ENCODE results near the gene USP6NL.

USP6NL gene

DNA sequence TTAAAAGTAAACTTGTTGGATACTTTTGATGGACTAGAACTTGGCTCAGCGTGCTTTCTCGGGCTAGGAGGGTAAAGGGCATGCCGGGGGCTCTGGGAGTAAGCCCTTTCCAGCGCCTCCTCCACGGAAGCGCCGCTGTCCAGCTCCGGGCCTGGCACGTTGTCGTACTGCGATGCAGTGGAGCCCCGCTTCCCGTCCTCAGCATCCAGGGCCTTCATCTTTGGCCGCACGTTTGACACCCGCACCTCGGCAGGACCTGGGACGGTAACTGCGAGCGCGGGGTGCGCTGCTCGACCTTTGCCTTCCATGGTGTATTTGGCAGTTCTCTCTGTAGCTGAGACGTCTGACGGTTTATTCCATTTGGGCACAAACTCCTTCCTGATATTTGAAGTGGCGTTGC, 148.3 kb downstream of the USP6NL start:
- TF ChIP-seq, protein P1, sequence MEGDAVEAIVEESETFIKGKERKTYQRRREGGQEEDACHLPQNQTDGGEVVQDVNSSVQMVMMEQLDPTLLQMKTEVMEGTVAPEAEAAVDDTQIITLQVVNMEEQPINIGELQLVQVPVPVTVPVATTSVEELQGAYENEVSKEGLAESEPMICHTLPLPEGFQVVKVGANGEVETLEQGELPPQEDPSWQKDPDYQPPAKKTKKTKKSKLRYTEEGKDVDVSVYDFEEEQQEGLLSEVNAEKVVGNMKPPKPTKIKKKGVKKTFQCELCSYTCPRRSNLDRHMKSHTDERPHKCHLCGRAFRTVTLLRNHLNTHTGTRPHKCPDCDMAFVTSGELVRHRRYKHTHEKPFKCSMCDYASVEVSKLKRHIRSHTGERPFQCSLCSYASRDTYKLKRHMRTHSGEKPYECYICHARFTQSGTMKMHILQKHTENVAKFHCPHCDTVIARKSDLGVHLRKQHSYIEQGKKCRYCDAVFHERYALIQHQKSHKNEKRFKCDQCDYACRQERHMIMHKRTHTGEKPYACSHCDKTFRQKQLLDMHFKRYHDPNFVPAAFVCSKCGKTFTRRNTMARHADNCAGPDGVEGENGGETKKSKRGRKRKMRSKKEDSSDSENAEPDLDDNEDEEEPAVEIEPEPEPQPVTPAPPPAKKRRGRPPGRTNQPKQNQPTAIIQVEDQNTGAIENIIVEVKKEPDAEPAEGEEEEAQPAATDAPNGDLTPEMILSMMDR (IDR thresholded peaks at IDR 0.05; ENCODE audit: insufficient read depth, low read depth, low read length, missing control alignments), result no peak

GRCh38 chr10:11462071-11462470, 149.4 kb downstream of the USP6NL start:
- no peak overlapping the region for H3K4me3 ChIP-seq (ENCODE audit: low read length)
- TF ChIP-seq, protein P1 (IDR thresholded peaks at IDR 0.05; ENCODE audit: insufficient read depth, low read depth, low read length, missing control alignments), result no peak
- DNase-seq (ENCODE audit: low read depth), result no peak

More for the DNA sequence above, 148.3 kb downstream of the USP6NL start:
- H3K4me3 ChIP-seq (ENCODE audit: low read length), result no peak overlapping the region
- no peak for DNase-seq (ENCODE audit: low read depth)

- DNase-seq (ENCODE audit: low read depth), result no peak
- H3K4me3 ChIP-seq (ENCODE audit: low read length), result no peak overlapping the region
- TF ChIP-seq, protein P1 (IDR thresholded peaks at IDR 0.05; ENCODE audit: insufficient read depth, low read depth, low read length, missing control alignments), result no peak
Observed at GRCh38 chr10:11457336-11457735, 154.1 kb downstream of the USP6NL start.

DNA sequence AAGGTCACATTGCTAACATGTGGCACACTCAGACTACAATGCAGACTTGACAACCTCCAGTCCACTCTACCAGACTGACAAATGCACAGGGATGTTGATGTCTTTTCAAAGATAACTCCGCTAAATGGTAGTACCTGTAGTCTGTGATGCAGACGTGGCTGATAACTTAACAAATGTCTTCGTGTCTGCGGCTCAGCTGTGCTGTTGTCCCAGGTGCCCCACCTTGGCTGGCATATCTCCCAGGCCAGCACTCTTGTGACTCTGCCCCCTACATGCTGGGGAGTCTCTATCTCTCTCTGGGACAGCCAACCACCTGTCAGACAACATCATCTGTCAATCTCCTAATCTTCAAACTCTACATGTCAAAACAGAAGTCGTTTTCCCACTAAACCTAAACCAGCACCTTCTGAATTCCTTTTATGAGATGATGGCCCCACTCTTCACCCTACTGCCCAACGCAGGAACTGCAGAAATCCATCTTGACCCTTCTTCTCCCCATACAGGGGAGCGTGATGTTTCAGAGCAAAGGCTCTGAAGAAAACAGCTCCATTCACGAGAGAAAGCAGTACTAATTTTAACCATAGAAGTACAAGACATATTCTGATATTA, 156.4 kb downstream of the USP6NL start:
- no peak for DNase-seq (ENCODE audit: low read depth)
- no peak overlapping the region for H3K4me3 ChIP-seq (ENCODE audit: low read length)
- TF ChIP-seq, protein P1 (IDR thresholded peaks at IDR 0.05; ENCODE audit: insufficient read depth, low read depth, low read length, missing control alignments), result peak; percentile 24

GRCh38 chr10:11454160-11454559, 157.3 kb downstream of the USP6NL start:
- TF ChIP-seq, protein P1 (IDR thresholded peaks at IDR 0.05; ENCODE audit: insufficient read depth, low read depth, low read length, missing control alignments), result no peak
- no peak overlapping the region for H3K4me3 ChIP-seq (ENCODE audit: low read length)

GRCh38 chr10:11451640-11452260, 159.7 kb downstream of the USP6NL start:
- no peak for DNase-seq (ENCODE audit: low read depth)
- TF ChIP-seq, protein P1 (IDR thresholded peaks at IDR 0.05; ENCODE audit: insufficient read depth, low read depth, low read length, missing control alignments), result no peak
- no peak overlapping the region for H3K4me3 ChIP-seq (ENCODE audit: low read length)

More at GRCh38 chr10:11454160-11454559, 157.3 kb downstream of the USP6NL start:
- no peak for DNase-seq (ENCODE audit: low read depth)

DNA sequence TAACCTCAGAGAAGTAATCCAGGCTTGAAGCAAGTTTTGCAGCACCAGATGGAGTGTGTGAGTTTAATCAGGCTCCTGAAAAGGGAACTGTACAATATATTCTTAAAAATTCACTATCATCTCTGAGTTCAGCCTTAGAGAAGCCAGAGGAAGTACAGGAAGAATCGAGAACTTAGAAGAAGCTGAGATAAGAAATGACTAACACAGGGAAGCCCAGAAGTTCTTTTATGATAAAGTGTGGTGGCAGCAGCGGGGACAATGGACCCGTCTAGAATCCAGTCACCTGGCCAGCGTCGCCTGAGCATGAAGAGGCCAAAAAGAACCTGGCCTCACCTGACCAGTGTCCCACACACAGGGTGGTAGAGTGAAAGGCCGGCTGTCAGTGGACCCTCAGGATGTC, 161.0 kb downstream of the USP6NL start:
- TF ChIP-seq, protein P1 (IDR thresholded peaks at IDR 0.05; ENCODE audit: insufficient read depth, low read depth, low read length, missing control alignments), result no peak
- no peak overlapping the region for H3K4me3 ChIP-seq (ENCODE audit: low read length)
- DNase-seq (ENCODE audit: low read depth), result no peak

All from epithelial cell of esophagus (primary cell).